ENCODE results near the gene NPHP4. TPM values are rescaled to one million over a fixed set of nuclear protein-coding genes. Genes with fewer than 3 reads are reported as not detected.
"Not testable (repeated sequence)": the region's sequence is repeated elsewhere in the genome, so short reads cannot be mapped to it uniquely, and the experiment has no call there.

The NPHP4 gene
- total RNA-seq, 1 donor from 2014 or later = 12.1 TPM

DNA sequence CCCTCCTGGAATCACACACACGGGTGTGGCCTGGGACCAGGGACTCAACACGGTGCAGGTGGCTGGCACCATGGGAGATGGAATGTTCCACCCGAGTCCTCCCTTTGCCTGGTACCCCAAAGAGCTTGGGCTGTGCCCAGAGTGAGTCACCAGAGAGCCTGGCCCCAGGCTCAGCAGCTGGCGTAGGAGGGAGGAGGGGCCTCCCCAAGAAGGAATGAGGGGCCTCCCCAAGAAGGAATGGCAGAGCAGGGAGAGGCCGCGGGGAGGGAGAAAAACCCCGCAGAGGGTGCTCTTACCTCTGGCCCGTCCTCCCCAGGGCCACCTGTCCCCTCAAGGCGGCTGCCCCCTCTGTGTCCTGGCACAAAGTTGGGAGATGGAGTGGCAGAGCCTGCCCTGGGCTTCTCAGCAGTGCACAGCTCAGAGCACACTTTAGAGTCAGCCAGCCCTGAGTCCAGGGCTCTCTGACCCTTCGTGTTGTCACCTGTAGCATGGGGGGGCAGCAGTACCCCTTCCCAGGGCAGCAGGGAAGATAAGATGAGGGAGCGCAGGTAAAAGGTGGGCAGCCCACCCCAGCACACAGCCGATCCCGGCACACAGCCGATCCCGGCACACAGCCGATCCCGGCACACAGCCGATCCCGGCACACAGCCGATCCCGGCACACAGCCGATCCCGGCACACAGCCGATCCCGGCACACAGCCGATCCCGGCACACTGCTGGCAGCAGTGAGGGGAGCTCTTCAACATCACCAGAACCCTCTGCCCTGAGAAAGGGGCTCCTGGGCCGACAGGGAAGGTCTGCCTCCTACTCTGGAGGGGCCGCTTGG is 33.3 kb upstream of the NPHP4 start:
- no peak for DNase-seq (ENCODE audit: extremely low read depth, low read depth, low spot score)

DNA sequence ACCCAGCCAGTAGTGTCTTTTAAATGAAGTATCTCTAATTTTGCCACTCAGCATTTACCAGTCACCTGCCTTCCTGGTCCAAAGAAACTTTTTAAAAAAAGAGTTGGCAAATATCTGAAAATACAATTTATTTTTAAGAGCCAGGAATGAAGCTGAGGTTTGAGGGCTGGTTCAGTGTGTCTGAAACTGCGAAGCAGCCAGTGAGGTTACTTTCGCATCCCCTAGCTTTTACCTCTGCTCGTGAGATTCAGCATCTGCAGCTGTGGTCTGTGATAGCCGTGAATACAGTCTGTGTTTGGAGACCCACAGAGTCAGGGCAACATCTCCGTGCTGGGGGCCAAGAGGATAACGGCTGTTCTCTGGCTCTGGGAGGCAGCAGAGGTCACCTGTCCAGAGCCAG is 32.2 kb upstream of the NPHP4 start:
- no peak for DNase-seq (ENCODE audit: extremely low read depth, low read depth, low spot score)

DNA sequence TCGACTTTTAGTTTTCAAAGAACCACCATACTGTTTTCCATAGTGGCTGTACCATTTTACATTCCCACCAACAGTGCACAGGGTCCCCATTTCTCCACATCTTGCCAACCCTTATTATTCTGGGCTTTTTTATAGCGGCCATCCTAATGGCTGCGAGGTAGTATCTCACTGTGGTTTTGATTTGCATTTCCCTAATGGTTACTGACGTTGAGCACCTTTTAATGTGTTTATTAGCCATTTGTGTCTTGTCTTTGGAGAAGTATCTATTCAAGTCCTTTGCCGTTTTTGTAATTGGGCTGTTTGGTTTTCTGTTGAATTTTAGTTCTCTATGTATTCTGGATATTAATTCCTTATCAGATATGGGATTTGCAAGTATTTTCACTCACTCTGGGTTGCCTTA is 31.1 kb upstream of the NPHP4 start:
- DNase-seq (ENCODE audit: extremely low read depth, low read depth, low spot score) = no peak

DNA sequence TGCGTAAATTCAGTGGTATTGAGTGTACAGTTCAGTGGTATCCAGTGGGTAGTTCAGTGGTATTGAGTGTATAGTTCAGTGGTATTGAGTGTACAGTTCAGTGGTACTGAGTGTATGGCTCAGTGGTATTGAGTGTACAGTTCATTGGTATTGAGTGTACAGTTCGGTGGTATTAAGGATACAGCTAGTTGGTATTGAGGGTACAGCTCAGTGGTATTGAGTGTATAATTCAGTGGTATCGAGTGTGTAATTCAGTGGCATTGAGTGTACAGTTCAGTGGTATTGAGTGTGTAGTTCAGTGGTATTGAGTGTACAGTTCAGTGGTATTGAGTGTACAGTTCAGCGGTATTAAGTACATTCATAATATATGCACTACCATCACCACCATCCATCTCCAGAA is 30.0 kb upstream of the NPHP4 start:
- no peak for DNase-seq (ENCODE audit: extremely low read depth, low read depth, low spot score)

DNA sequence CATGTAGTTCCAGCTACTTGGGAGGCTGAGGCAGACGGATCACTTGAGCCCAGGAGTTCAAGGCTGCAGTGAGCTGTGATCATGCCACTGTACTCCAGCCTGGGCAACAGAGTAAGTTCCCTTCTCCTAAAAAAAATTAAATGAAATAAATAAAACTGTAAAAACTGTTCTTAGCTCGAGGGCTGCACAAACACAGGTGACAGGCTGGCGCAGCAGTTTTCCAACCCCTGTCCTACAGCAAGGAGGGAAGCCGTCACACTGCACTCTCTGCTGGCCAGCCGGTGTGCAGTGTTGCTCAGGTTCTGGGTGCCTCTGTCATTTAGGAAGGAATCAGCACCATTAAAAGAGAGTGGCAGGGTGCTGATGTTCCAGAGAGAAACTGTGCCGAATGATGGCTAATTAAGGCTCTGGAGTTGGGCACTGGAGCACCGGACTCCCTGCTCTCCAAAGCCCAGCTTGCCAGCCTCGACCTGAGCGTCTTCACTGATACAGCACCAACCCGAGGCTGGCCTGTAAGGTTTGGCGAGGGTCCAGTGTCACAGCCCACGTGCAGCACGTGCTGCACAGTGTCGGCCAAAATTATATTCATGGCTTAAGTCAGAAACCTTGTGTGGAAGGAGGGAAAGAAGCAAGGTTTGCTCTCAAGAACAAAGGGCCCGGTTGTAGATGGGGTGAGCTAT is 27.1 kb upstream of the NPHP4 start:
- DNase-seq (ENCODE audit: extremely low read depth, low read depth, low spot score) = no peak

DNA sequence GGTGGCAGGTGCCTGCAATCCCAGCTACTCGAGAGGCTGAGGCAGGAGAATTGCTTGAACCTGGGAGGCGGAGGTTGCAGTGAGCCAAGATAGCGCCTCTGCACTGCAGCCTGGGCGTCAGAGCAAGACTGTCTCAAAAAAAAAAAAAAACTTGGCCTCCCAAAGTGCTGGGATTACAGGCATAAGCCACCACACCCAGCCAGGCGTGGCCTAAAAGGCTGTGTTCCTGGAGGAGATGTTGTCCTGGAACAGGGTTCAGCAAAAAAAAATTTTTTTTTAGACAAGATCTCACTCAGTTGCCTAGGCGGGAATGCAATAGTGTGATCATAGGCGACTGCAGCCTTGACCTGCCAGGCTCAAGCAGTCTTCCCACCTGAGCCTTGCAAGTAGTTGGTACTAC is 25.4 kb upstream of the NPHP4 start:
- DNase-seq (ENCODE audit: extremely low read depth, low read depth, low spot score) = not testable (repeated sequence)

DNA sequence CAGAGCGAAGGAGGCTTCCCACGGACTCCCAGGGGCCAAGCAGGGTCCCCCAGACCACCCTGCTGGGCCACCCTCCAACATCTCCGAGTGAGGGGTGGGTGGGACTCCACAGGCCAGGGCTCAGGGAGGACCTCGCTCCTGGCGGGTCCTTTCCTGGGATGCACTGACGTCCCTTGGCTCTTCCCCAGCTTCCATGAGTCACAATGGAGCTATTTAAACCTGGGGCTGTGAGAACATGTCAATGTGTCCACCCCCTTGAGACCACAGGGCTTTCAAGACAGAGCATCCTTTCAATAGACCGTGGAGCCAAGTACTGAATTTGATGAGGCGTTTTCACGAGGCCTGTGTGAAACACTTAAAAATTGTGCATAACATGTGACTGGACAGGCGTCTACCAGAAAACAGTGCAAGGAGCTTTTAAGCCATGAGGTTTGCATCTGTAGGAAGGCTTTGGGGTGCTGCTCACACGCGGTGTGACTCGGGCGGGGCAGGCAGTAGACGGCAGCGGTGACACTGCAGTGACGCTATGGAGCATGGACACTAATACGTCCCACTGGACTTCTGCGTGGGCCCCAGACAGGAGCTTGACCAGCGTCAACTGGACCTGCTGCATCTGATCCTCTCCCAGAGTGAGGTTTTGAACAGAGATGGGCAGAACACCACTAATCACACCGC is 24.1 kb upstream of the NPHP4 start:
- no peak for DNase-seq (ENCODE audit: extremely low read depth, low read depth, low spot score)

DNA sequence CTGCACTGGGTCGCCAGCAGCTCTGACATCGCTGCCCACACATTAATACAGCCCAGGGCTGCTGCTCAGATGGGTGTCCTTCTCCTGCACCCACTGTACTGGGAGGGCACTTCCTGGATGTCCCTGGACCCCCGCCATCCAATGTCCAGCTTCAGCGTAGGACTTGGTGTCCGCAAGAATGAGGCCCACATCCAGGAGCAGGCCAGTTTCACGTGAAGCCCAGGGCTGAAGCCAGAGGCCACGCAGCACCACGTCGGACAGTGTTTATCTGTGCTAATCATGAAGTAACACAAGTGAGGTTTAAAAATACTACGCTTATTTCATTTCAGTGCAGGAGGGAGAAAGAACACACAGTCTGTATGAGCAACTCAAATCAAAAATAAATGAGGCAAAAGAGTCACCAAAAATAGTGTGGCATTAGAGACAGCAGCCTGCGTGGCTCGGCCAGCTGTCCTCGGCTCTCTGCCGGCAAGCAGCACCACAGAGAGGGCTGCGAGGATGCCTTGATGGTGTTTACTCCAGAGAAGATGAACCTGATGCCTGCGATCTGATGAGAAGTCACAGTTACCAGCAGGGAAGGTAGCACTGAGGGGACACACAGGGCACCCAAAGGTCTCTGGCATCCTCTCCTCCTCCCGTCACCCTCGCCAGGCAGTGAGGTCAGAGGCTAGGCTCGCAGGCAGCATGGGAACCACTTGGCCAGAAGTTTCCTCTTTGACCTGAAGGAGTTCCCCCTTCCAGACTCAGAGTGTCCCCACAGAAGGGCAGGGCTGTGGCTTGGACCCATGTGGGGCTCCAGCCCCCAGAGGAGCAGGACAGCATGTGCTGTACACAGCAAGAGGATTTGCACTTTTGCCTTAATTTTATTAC is 22.1 kb upstream of the NPHP4 start:
- no peak for DNase-seq (ENCODE audit: extremely low read depth, low read depth, low spot score)

DNA sequence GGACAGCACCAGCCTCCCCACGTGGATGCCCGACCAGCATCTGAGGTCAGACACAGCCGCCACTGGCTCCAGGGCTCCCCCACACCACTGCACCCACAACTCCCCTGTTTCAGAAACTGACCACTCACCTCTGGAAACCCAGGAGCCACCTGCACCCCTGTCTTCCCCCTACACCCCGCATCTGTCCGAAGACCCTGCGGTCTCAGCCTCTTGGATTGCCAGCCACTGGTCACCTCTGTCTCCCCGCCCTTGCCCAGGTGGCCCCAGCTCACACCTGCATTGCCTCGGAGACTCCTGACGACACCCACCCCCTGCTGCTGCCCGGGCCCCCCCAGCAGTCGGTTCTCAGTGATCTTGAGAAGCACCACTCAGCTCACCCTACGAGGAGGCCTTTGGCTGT is 21.3 kb upstream of the NPHP4 start:
- DNase-seq (ENCODE audit: extremely low read depth, low read depth, low spot score) = no peak

DNA sequence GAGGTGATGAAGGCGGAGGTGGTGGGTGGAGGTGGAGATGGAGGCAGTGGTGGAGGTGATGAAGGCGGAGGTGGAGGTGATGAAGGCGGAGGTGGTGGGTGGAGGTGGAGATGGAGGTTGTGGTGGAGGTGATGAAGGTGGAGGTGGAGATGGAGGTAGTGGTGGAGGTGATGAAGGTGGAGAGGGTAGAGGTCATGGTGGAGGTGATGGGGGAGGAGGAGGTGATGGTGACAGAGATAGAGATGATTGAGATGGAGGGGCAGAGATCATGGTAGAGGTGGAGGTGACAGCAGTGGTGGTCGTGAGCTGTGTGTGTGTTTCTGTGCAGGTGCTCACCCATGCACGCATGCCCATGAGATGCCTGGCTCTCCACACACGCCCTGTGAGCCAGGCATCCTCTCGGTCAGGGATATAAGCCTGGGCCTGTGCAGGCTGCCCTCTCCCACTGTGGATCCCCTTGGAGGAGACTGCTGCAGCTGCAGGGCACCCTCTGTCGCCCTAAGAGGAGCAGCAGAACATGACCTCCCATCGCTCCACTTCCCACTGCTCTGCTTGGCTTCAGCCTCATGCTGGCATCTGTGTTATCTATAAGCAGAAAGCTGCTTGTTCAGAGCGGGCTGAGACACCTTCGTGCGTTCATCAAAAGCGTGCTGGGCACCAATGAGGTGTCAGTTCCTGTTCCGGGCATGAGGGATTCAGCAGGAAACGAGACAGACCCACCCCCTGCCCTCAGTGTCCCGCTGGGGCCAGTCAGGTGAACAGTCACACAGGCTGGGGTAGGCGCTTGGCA is 20.5 kb upstream of the NPHP4 start:
- DNase-seq (ENCODE audit: extremely low read depth, low read depth, low spot score) = no peak

DNA sequence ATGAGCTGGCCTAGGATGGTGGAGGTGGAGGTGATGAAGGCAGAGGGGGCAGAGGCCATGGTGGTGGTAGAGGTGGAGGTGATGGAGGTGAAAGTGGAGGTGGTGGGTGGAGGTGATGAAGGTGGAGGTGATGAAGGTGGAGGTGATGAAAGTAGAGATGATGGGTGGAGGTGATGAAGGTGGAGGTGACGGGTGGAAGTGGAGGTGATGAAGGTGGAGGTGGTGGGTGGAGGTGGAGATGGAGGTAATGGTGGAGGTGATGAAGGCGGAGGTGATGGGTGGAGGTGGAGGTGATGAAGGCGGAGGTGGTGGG is 19.7 kb upstream of the NPHP4 start:
- DNase-seq (ENCODE audit: extremely low read depth, low read depth, low spot score) = no peak

DNA sequence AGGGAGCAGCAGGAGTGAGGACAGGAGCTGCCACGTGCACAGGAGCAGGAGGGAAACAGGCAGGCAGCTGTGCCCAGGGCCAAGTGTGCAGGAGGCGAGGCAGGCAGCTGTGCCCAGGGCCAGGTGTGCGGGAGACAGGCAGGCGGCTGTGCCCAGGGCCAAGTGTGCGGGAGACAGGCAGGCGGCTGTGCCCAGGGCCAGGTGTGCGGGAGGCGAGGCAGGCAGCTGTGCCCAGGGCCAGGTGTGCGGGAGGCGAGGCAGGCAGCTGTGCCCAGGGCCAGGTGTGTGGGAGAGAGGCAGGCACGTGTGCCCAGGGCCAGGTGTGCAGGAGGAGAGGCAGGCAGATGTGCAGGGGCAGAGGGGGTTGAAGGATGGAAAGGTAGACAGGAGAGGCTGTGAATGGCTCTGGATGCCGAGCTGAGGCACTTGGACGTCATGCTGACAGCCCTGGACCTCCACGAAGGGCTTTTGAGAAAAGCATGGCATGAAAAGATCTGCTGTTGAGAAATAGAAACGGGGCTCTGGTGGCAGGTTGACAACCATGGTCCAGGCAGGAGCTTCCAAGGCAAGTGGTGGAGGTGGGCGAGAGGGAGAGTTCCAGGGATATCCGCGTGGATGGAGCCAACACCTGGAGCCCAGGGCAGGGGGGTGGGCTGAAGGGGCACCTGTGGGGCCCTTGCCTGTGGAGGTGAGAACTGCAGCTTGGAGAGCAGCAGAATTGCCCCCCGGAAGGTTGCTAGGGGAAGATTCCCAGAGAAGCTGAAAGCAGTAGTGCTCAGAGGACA is 19.1 kb upstream of the NPHP4 start:
- no peak for DNase-seq (ENCODE audit: extremely low read depth, low read depth, low spot score)

DNA sequence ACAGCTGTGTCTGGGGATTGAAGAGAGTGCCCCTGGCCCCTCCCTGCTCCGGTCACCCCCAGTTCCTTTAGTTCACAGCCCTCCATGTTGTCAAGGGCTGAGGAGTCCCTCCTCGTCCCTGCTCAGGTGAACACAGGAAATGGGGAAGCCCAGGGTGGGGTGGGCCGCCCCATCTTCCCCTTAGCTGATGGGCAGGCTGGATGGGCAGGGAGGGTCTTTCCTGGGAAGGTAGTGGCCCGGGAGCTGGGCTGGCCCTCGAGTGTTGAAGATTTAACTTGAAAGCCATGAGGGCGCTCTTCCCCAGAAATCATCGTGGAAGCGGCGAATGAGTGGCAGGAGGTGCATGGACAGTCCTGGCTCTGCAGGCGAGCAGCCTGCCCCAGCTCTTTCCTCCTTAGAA is 18.3 kb upstream of the NPHP4 start:
- DNase-seq (ENCODE audit: extremely low read depth, low read depth, low spot score) = no peak

DNA sequence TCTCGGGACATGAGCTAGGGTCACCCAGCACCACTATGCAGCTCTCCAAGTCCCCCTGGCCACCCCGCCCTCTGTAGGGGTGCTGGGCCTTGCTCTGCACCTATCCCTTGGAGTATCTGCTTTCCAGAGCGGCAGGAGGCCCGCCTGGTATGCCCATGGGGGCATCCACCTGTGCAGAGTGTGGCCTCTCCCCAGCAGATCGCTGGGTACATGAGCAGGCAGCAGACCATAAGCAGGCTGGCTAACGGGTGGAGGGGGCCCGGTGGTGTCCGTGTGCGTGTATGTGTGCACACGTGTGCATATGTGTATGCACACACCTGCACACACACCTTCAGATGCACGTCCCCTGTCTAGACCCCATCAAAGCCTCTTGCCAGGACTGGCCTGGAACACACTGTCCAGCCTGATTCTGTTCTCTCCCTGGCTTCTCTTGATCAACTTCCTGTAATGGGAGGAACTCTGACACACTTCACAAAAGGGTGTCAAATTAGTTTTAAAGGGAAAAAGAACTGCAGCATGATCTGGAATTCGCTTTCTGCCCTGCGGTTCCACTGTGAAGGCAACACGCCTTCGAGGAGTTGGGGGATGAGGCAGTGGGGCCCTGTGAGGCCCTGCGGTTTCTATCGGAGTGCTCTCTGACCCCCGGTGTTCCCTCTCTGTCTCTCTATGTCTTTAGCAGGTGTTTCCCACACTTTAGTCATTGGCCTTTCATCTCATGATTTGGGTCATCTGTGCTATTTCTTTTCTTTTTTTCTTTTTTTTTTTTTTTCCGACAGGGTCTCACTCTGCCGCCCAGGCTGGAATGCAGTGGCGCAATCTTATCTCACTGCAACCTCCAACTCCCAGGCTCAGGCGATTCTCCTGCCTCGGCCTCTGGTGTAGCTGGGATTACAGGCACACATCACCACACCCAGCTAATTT is 17.2 kb upstream of the NPHP4 start:
- DNase-seq (ENCODE audit: extremely low read depth, low read depth, low spot score) = no peak

DNA sequence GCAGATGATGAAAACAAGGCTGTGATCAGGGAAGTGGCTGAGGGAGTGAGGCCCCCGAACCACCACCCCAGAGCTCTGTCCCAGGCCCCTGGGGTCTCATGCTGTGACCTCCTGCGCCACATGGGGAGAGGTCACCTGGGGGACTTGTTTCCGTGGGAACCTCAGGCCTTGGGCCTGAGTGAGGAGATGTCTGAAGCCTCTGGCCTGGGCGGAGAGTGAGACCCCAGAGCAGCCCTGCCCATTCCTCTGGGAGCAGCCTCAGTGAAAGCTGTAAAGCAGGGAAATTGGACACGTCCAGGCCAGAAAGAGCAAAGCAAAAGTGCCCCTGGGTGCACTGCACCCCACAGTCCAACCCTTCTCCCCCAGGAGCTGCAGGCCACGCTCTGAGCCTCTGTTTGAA is 16.5 kb upstream of the NPHP4 start:
- no peak for DNase-seq (ENCODE audit: extremely low read depth, low read depth, low spot score)

DNA sequence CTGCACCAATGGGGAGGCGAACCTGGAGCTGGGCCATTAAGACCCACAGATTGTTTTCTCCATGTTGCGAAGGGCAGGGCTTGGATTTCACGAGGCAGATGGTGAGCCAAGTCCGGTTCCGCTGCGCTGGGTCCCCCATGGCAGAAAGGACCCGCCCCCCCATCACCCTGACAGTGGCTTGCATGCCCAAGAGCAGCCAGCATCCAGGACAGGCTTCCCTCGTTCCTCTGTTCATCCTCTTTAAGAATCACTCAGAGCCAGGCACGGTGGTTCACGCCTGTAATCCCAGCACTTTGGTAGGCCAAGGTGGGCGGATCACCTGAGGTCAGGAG is 15.8 kb upstream of the NPHP4 start:
- DNase-seq (ENCODE audit: extremely low read depth, low read depth, low spot score) = no peak

DNA sequence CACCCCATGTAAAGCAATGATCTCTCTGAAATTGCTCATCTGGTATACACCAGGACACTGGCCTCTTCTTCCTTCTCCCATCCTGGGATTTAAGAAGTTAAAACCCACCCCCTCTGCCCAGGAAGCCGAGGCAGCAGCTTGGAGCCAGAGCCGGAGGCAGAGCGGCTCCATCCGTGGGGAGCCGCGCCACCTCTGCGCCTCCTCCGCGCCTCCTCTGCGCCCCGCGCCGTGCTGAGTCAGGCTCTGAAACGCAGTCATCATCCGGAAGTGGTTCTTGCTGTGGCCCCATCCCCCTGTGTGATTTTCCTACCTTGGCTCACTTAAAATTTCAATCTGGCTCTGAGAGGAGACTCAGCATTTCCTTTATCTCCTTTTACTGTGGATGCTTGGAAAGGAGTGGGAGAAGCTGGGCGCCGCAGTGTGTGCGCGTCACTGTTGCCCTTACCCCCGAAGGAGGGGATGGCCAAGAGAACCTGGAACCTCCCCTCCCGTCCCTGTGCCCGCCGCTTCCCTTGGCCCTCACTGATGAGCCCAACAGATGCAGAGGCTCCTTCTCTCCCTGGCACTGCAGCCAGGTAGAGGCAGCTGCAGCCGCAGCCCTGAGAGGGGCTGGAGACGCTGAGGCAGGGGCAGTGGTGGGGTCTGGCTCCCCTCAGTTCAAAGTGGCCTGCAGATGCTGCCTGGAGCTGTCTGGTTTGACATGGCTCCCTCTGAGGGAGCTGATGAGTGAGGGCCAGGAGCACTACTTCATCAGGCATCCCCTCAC is 15.3 kb upstream of the NPHP4 start:
- DNase-seq (ENCODE audit: extremely low read depth, low read depth, low spot score) = no peak

DNA sequence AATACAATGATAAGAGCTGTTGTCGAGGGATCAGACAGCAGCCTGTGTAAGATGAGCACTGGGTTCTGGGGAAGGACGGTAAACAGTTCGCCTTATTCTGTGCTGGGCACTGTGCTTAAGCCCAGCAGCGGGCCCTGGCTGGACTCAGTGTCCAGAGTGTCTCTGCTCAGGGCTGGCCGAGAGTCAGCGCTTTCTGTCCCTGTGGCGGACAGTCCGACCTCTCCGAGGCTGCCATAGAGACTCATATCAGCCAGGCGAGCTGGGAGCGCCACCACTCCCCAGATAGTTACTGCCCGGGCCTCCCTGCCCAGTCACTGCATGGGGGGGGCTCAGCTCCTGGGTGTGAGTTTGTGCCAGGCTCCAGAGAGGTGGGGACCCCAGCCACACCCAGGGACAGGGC is 14.7 kb upstream of the NPHP4 start:
- DNase-seq (ENCODE audit: extremely low read depth, low read depth, low spot score) = no peak
